SK-N-MC (cell line): ENCODE results near the gene PPP1R12A.

Source experiments
- DNase-seq: peaks from one replicate; pipeline ENCODE4 v3.0.0-alpha.2; 2011; ENCODE audit warnings: low read depth, low spot score
- H3K27ac ChIP-seq: fragments of 200-600 bp; sonication (generic); 2 replicates; pipeline ENCODE4 v1.5.1; 2016; ENCODE audit warnings: mixed run types
- H3K36me3 ChIP-seq: fragments of 200-600 bp; sonication (generic); 2 replicates; pipeline ENCODE4 v1.6.1; 2017; ENCODE audit warnings: antibody characterized with exemption, low read length, mixed read lengths; ENCODE audit not compliant: insufficient read depth
- H3K4me3 ChIP-seq: fragments of 200-600 bp; sonication (generic); 2 replicates; pipeline ENCODE4 v1.5.1; 2016
- H3K9ac ChIP-seq: fragments of 200-600 bp; sonication (generic); 2 replicates; pipeline ENCODE4 v1.8.0; 2017; ENCODE audit warnings: mixed run types, mixed read lengths; ENCODE audit not compliant: insufficient read length
- H3K9me3 ChIP-seq: fragments of 200-600 bp; sonication (generic); 2 replicates; pipeline ENCODE4 v1.6.1; 2017; ENCODE audit warnings: low read depth, mild to moderate bottlenecking, antibody characterized with exemption, low read length, moderate library complexity, mixed read lengths
- EZH2 ChIP-seq: fragments of 200-600 bp; sonication (generic); IDR thresholded peaks from one replicate; pipeline ENCODE4 v1.6.1; 2017; ENCODE audit warnings: antibody characterized with exemption
- FOXP2 ChIP-seq: optimal IDR thresholded peaks from 2 replicates; pipeline ENCODE3; 2011; ENCODE audit warnings: mild to moderate bottlenecking, moderate library complexity; ENCODE audit not compliant: insufficient read depth; ENCODE audit errors: extremely low read length, control extremely low read depth
- POLR2AphosphoS5 ChIP-seq: IDR thresholded peaks from 2 replicates; pipeline ENCODE4 v1.6.1; 2012; ENCODE audit warnings: mild to moderate bottlenecking, low read depth, low read length, borderline replicate concordance

The PPP1R12A gene

GRCh38 chr12:79847417-79847816 lies 87.5 kb downstream of the PPP1R12A start:
- DNase-seq: no peak
- TF ChIP-seq FOXP2 (no peak), POLR2AphosphoS5 (no peak), EZH2 (no peak)

GRCh38 chr12:79844693-79845092 lies 90.2 kb downstream of the PPP1R12A start:
- DNase-seq: no peak
- no peak overlapping the region for H3K9ac ChIP-seq
- H3K36me3 ChIP-seq: peaks cover 47% of the 10 kb centered on the region
- H3K9me3 ChIP-seq: peaks cover 8% of the 10 kb centered on the region; the same call in 1 of the 2 replicates
- H3K4me3 ChIP-seq: no peak overlapping the region
- TF ChIP-seq POLR2AphosphoS5: no peak
- TF ChIP-seq FOXP2: no peak
- TF ChIP-seq EZH2: no peak
- no peak overlapping the region for H3K27ac ChIP-seq

More at GRCh38 chr12:79847417-79847816, 87.5 kb downstream of the PPP1R12A start:
- Histone ChIP-seq H3K4me3 (no peak overlapping the region), H3K9ac (no peak overlapping the region), H3K36me3 (peaks cover 29% of the 10 kb centered on the region), H3K9me3 (peaks cover 8% of the 10 kb centered on the region; the same call in 1 of the 2 replicates), H3K27ac (no peak overlapping the region)

GRCh38 chr12:79843978-79844377 lies 90.9 kb downstream of the PPP1R12A start:
- TF ChIP-seq FOXP2 (no peak), EZH2 (no peak), POLR2AphosphoS5 (no peak)
- Histone ChIP-seq H3K9me3 (peaks cover 12% of the 10 kb centered on the region; the same call in 1 of the 2 replicates), H3K4me3 (no peak overlapping the region), H3K27ac (no peak overlapping the region), H3K36me3 (peaks cover 55% of the 10 kb centered on the region), H3K9ac (no peak overlapping the region)
- no peak for DNase-seq

GRCh38 chr12:79842630-79843029 lies 92.3 kb downstream of the PPP1R12A start:
- Histone ChIP-seq H3K27ac (no peak overlapping the region), H3K9ac (no peak overlapping the region), H3K9me3 (peaks cover 12% of the 10 kb centered on the region; the same call in 1 of the 2 replicates), H3K4me3 (no peak overlapping the region), H3K36me3 (peaks cover 66% of the 10 kb centered on the region)
- DNase-seq: no peak
- TF ChIP-seq EZH2: no peak
- no peak for TF ChIP-seq FOXP2
- no peak for TF ChIP-seq POLR2AphosphoS5

GRCh38 chr12:79841878-79842265 lies 93.0 kb downstream of the PPP1R12A start:
- peaks cover 69% of the 10 kb centered on the region for H3K36me3 ChIP-seq
- DNase-seq: no peak
- no peak overlapping the region for H3K9ac ChIP-seq
- no peak overlapping the region for H3K27ac ChIP-seq
- TF ChIP-seq FOXP2: no peak
- TF ChIP-seq EZH2: no peak
- TF ChIP-seq POLR2AphosphoS5: no peak
- peaks cover 12% of the 10 kb centered on the region; the same call in 1 of the 2 replicates for H3K9me3 ChIP-seq
- H3K4me3 ChIP-seq: no peak overlapping the region

- no peak overlapping the region for H3K4me3 ChIP-seq
- peaks cover 69% of the 10 kb centered on the region for H3K36me3 ChIP-seq
- peaks cover 12% of the 10 kb centered on the region; the same call in 1 of the 2 replicates for H3K9me3 ChIP-seq
- no peak for DNase-seq
- H3K9ac ChIP-seq: no peak overlapping the region
- TF ChIP-seq EZH2 (no peak), POLR2AphosphoS5 (no peak), FOXP2 (no peak)
- no peak overlapping the region for H3K27ac ChIP-seq
These were observed 93.5 kb downstream of the PPP1R12A start for GRCh38 chr12:79841248-79841877.

- no peak for DNase-seq
- Histone ChIP-seq H3K4me3 (no peak overlapping the region), H3K36me3 (peaks cover 51% of the 10 kb centered on the region), H3K9ac (no peak overlapping the region), H3K9me3 (peaks cover 12% of the 10 kb centered on the region; the same call in 1 of the 2 replicates), H3K27ac (no peak overlapping the region)
- TF ChIP-seq POLR2AphosphoS5 (no peak), FOXP2 (no peak), EZH2 (no peak)
These were observed 96.5 kb downstream of the PPP1R12A start for GRCh38 chr12:79838359-79838758.

- Histone ChIP-seq H3K9ac (no peak overlapping the region), H3K36me3 (peaks cover 44% of the 10 kb centered on the region), H3K4me3 (no peak overlapping the region), H3K27ac (no peak overlapping the region), H3K9me3 (peaks cover 12% of the 10 kb centered on the region; the same call in 1 of the 2 replicates)
- DNase-seq: no peak
- no peak for TF ChIP-seq POLR2AphosphoS5
- no peak for TF ChIP-seq FOXP2
These were observed 97.3 kb downstream of the PPP1R12A start for GRCh38 chr12:79837575-79837974.
